Stimulated activated CD8-positive, alpha-beta memory T cell treated with anti-CD3 and anti-CD28 coated beads, Interleukin-12 subunit alpha, Interleukin-12 subunit beta, amount 100 ng/mL, for 24 hours (primary cell): ENCODE results near the gene RAB3IL1.

ENCODE experiments used
- DNase-seq: peaks from one replicate; pipeline ENCODE4 v3.0.0-alpha.2; 2020; ENCODE audit errors: extremely low read depth

Gene RAB3IL1

GRCh38 chr11:61904539-61905048, 12.8 kb downstream of the RAB3IL1 start:
- DNase-seq: no peak

DNA sequence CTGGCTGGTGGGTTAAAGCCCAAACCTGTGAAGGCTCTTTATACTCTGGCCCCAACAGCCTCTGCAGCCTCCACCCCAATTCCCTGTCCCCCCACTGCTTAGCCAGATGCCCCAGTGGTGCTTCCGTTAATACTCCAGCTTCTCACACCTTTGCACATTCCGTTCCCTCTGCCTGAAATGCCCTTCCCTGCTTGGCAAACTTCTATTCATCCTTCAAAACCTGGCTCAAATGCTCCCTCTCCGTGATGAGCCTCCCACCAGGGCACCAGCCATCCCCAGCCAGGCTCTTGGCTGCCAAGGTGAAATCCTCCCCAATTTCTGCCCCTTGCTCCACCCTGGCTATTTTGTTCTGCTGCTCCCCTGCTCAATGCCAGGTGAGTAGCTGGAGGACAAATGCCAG, 13.5 kb downstream of the RAB3IL1 start:
- no peak for DNase-seq

DNA sequence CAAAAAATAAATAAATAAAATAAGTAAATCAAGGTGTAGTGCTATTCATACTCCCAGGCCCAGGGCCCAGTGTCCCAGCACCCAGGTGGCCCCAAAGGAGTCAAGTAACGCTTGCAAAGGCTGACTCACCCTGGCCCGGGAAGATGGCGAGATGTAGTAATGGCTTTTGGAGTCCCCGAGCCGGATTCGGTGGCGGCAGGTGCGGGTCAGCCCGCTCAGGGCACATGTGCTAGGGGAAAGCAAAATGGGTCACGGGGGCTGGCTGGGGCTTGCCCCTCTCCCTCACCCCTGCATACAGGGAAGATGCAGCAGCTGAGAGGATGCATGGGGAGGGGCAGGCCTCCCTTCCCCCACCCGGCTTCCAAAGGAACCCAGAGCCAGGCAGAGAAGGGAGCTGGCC, 15.1 kb downstream of the RAB3IL1 start:
- no peak for DNase-seq

GRCh38 chr11:61901397-61901796, 16.0 kb downstream of the RAB3IL1 start:
- DNase-seq: no peak

DNA sequence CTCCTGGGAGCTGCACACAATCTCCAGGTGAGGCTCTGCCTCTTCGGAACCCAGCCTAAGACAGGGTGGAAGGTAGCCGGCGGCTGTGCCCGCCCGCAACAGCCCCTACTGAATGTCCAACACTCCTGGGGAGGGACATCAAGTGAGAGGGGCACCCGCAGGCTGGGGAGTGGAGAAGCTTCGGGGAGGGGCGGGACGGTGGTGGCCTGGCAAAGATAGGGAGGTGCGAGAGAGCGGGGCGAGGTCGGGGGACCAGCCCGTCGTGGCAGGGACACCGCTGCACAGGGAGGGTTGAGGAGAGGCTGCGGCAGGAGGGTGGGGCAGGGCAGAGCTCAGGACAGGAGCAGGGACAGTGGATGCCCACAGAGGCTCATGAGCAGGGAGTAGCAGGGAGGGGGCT, 17.1 kb downstream of the RAB3IL1 start:
- no peak for DNase-seq

DNA sequence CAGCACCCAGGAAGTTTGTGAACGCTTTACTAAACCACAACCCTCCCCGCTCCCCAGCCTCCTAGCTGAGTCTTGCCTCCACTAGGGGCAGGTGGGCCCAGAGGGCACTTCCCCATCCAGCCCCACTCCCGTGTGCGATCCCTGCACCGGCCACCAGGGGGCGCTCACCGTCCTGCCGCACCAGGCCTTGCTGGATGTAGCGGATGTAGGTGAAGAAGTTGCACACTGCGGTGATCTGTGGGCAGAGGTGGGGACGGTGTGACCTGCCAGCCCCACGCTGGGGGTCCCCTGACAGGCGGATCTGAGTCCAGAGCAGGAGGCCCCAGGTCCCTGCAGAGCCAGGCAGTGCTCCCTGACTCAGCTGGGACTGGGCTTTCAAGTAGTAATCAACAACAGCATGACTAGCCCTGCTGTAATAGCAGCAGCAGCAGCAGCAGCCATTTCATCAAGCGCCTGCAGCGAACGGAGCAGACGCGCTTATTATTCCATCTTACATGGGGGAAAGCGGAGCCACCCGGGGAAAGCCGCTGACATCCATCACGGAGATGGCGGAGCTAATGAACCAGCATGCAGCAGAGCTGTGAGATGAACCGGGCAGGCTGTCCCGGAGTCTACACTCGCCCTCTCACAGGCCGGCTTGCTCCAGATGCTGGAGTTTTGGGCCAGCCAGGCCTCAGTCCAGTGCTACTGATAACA, 18.1 kb downstream of the RAB3IL1 start:
- peak; percentile 60 for DNase-seq

DNA sequence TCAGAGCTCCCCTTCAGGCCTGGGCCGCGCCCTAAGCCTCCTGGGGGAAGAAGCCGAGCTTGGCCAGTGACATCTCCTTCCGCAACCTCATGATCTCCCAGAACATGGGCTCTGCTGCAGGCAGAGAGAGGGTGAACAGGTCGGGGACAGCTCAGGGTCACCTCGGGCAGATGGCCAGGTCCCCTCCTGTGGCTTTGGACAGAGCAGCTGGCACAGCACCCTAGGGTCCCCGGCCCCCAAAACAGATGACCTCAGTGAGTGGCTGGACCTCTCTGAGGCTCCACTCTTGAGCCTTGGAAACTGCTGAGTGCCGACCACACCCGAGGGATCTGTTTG, 19.2 kb downstream of the RAB3IL1 start:
- no peak for DNase-seq

GRCh38 chr11:61897387-61898246, 19.7 kb downstream of the RAB3IL1 start:
- peak; percentile 43 for DNase-seq

- no peak for DNase-seq
These were observed 20.5 kb downstream of the RAB3IL1 start for GRCh38 chr11:61896665-61897386.

GRCh38 chr11:61895718-61896059, 21.7 kb downstream of the RAB3IL1 start:
- DNase-seq: no peak

DNA sequence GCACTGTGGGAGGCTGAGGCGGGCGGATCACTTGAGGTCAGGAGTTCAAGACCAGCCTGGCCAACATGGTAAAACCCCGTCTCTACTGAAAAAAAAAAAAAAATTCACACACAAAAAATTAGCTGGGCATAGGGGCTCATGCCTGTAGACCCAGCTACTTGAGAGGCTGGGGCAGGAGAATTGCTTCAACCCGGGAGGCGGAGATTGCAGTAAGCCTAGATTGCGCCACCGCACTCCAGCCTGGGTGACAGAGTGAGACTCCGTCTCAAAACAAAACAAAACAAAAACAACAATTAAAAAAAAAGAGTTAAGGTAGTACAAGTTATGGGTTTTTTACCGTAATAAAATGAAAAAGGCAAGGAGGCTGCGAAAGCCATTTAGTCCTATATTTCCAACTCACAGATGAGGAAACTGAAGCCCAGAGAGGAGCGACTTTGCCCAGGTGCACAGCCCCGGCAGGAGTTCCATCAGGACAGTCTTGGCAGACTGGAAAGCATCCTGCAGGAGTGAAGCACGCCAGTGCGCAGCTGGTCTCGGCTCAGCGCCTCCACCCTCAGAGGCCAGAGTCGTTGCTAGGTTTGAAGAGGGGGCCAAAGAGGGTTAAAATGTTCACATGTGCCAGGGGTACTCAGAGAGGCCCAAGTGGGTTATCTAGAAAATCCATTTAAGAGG, 22.2 kb downstream of the RAB3IL1 start:
- DNase-seq: no peak

DNA sequence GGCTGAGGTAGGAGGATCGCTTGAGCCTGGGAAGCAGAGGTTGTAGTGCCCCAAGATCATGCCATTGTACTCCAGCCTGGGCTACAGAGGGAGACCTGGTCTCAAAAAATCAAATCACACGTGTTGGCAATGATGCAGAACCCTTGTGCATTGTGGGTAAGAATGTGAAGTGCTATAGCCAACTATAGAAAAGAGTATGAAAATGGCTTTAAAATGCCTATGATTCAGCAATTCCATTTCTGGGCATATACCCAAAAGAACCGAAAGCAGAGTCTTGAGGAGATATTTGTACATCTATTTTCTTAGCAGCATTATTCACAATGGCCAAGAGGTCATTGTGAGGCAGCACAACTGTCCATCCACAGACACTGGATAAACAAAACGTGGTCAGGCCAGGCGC, 23.4 kb downstream of the RAB3IL1 start:
- no peak for DNase-seq

DNA sequence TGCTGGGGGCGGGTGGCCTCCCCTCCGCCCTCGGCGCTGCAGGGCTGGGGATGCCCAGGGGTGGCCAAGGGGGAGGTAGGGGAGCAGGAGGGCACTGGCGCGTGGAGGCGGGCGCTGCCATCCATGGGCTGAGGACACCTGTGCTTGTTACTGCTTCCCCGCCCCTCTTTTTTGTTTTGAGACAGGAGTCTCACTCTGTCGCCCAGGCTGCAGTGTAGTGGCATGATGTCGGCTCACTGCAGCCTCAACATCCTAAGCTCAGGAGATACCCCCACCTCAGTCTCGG, 25.3 kb downstream of the RAB3IL1 start:
- no peak for DNase-seq

- DNase-seq: peak; percentile 10
These were observed 25.9 kb downstream of the RAB3IL1 start, which contains the start of gene FADS3 for GRCh38 chr11:61891331-61892084. FADS3 (minus strand) TSS chr11:61891545; CDS start chr11:61891381, 164 bp downstream.

GRCh38 chr11:61890529-61891330, 26.6 kb downstream of the RAB3IL1 start:
- no peak for DNase-seq

GRCh38 chr11:61889831-61890230, 27.5 kb downstream of the RAB3IL1 start:
- DNase-seq: no peak

DNA sequence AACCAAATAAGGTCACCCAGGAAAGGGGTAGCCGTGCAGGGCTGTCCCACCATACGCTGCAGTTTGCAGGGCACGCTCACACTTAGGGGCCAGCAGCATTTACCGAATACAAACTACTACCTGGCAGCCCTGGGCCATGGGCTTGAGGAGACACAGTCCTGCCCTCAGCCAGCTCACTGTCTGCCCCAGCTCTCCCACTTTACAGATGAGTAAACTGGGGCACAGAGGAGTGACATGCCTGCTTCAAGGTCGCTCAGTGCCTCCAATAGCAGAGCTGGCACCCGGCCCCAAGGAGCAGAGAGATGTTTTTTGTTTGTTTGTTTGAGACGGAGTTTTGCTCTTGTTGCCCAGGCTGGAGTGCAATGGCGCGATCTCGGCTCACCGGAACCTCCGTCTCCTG, 28.8 kb downstream of the RAB3IL1 start:
- DNase-seq: no peak

- no peak for DNase-seq
These were observed 29.4 kb downstream of the RAB3IL1 start for GRCh38 chr11:61887839-61888494.

- DNase-seq: no peak
These were observed 30.7 kb downstream of the RAB3IL1 start for GRCh38 chr11:61886643-61887042.
